Keratinocyte (primary cell): ENCODE data around the gene KIR2DL4. TPM values are rescaled to one million over a fixed set of nuclear protein-coding genes. Genes with fewer than 3 reads are reported as not detected.
"Not testable (repeated sequence)": the region's sequence is repeated elsewhere in the genome, so short reads cannot be mapped to it uniquely, and the experiment has no call there.

Experiments used
- DNase-seq: peaks from one replicate; pipeline ENCODE4 v3.0.0-alpha.2; 2011; ENCODE audit warnings: low read depth, missing footprints, low spot score
- FAIRE-seq: peaks from 2 replicates; lab custom pipeline; 2011; peaks lifted over from hg19 to GRCh38; lab: Jason Lieb, UNC
- H2AFZ ChIP-seq: 2 replicates; pipeline ENCODE4 v1.6.0; 2012; ENCODE audit warnings: low read length, control low read depth, inconsistent platforms; ENCODE audit not compliant: control insufficient read depth
- H3K27ac ChIP-seq: 2 replicates; pipeline ENCODE4 v1.5.1; 2011; ENCODE audit warnings: low read length; ENCODE audit not compliant: control insufficient read depth, insufficient read depth
- H3K27me3 ChIP-seq: 3 replicates; pipeline ENCODE4 v1.6.0; 2011; ENCODE audit warnings: low read length; ENCODE audit not compliant: control insufficient read depth, insufficient read depth; ENCODE audit errors: extremely low read depth
- H3K36me3 ChIP-seq, 2 experiments: 2 replicates in 1 of 2; 3 replicates in 1 of 2; pipeline ENCODE4 v1.5.1; 2011; ENCODE audit warnings: low read length in 2 of 2, mild to moderate bottlenecking in 1 of 2; ENCODE audit not compliant: control insufficient read depth in 2 of 2, insufficient read depth in 2 of 2; ENCODE audit errors: extremely low read depth in 1 of 2
- H3K4me1 ChIP-seq: 3 replicates; pipeline ENCODE4 v1.5.1; 2011; ENCODE audit warnings: low read length; ENCODE audit not compliant: control insufficient read depth, insufficient read depth; ENCODE audit errors: extremely low read depth
- H3K4me2 ChIP-seq: 3 replicates; pipeline ENCODE4 v1.6.0; 2011; ENCODE audit warnings: low read depth, low read length; ENCODE audit not compliant: control insufficient read depth, insufficient read depth; ENCODE audit errors: extremely low read depth
- H3K4me3 ChIP-seq, 3 experiments: fragments of 200-600 bp in 1 of 3; sonication (generic) in 1 of 3; 2 replicates in 2 of 3; 3 replicates in 1 of 3; pipeline ENCODE4 v1.5.1; 2011 to 2016; ENCODE audit warnings: low read length in 3 of 3, mild to moderate bottlenecking in 3 of 3, control low read depth in 2 of 3, inconsistent platforms in 1 of 3, low read depth in 1 of 3, mixed read lengths in 1 of 3, mixed run types in 1 of 3, moderate library complexity in 1 of 3; ENCODE audit not compliant: control insufficient read depth in 2 of 3, insufficient read depth in 2 of 3; ENCODE audit errors: extremely low read depth in 1 of 3
- H3K79me2 ChIP-seq: 2 replicates; pipeline ENCODE4 v1.6.0; 2012; ENCODE audit warnings: low read length; ENCODE audit not compliant: control insufficient read depth, insufficient read depth
- H3K9ac ChIP-seq: 3 replicates; pipeline ENCODE4 v1.6.0; 2011; ENCODE audit warnings: low read length; ENCODE audit not compliant: control insufficient read depth, insufficient read depth; ENCODE audit errors: extremely low read depth
- H3K9me1 ChIP-seq: 3 replicates; pipeline ENCODE4 v1.6.0; 2011; ENCODE audit warnings: low read length; ENCODE audit not compliant: control insufficient read depth, insufficient read depth; ENCODE audit errors: extremely low read depth
- H3K9me3 ChIP-seq: 2 replicates; pipeline ENCODE4 v1.5.1; 2012; ENCODE audit warnings: low read depth, low read length; ENCODE audit not compliant: control insufficient read depth
- H4K20me1 ChIP-seq: 3 replicates; pipeline ENCODE4 v1.6.0; 2011; ENCODE audit warnings: low read length; ENCODE audit not compliant: control insufficient read depth, insufficient read depth; ENCODE audit errors: extremely low read depth
- dilution Hi-C: fragments of 300-500 bp; cut with MboI; formaldehyde crosslinking; loops from one replicate; pipeline ENCODE4 v1.7.0; 2020; ENCODE audit warnings: low sequenced_read_pairs; ENCODE audit not compliant: extremely low pct_ligation_motif_present
- polyA plus RNA-seq, 5 experiments: library from polyadenylated mRNA; depleted of rRNA in 3 of 5; stranded (reverse) in 3 of 5; stranded (forward) in 1 of 5; unstranded in 1 of 5; fragments of >200 nt; gene quantifications; 1 replicate in 1 of 5; 2 replicates in 3 of 5; 3 replicates in 1 of 5; pipeline versions ENCODE4 v1.2.1 to v1.2.3, GENCODE V29; 2011 to 2012; ENCODE audit warnings: missing spikeins in 2 of 5, low read depth in 1 of 5, low replicate concordance in 1 of 5

The KIR2DL4 gene
- polyA plus RNA-seq, 1 donor (not counting 4 experiments of a cell fraction or from before 2014, with no cell fraction given): not detected

GRCh38 chr19:54832496-54832895 is 29.1 kb downstream of the KIR2DL4 start, which contains the start of gene KIR2DS4:
Gene KIR2DS4 (plus strand): TSS chr19:54832676.
- DNase-seq, H3K9me3 ChIP-seq, H3K9ac ChIP-seq, H2AFZ ChIP-seq, H3K36me3 ChIP-seq, H3K4me3 ChIP-seq, dilution Hi-C loops, H3K27me3 ChIP-seq, FAIRE-seq, H4K20me1 ChIP-seq, H3K4me1 ChIP-seq, H3K27ac ChIP-seq, H3K79me2 ChIP-seq, H3K9me1 ChIP-seq, H3K4me2 ChIP-seq: not testable (repeated sequence)

GRCh38 chr19:54835126-54835525 is 31.7 kb downstream of the KIR2DL4 start:
- H3K4me3 ChIP-seq, dilution Hi-C loops, H3K9me1 ChIP-seq, FAIRE-seq, H3K9ac ChIP-seq, H4K20me1 ChIP-seq, H3K4me2 ChIP-seq, H3K4me1 ChIP-seq, H3K79me2 ChIP-seq, H3K36me3 ChIP-seq, H3K27me3 ChIP-seq, H2AFZ ChIP-seq, H3K27ac ChIP-seq, H3K9me3 ChIP-seq, DNase-seq: not testable (repeated sequence)

- H3K79me2 ChIP-seq, H3K4me3 ChIP-seq, H3K9me1 ChIP-seq, H3K27me3 ChIP-seq, DNase-seq, H3K4me1 ChIP-seq, H4K20me1 ChIP-seq, H2AFZ ChIP-seq, H3K27ac ChIP-seq, H3K9ac ChIP-seq, H3K4me2 ChIP-seq, H3K9me3 ChIP-seq, dilution Hi-C loops, FAIRE-seq, H3K36me3 ChIP-seq: not testable (repeated sequence)
Measured at GRCh38 chr19:54837522-54837921, 34.1 kb downstream of the KIR2DL4 start.

- H3K4me3 ChIP-seq, H3K9ac ChIP-seq, H2AFZ ChIP-seq, H4K20me1 ChIP-seq, H3K27me3 ChIP-seq, H3K4me2 ChIP-seq, H3K79me2 ChIP-seq, dilution Hi-C loops, DNase-seq, H3K36me3 ChIP-seq, H3K4me1 ChIP-seq, H3K9me3 ChIP-seq, FAIRE-seq, H3K27ac ChIP-seq, H3K9me1 ChIP-seq: not testable (repeated sequence)
Measured at GRCh38 chr19:54843171-54843570, 39.8 kb downstream of the KIR2DL4 start.

- H3K4me3 ChIP-seq, H3K4me2 ChIP-seq, H2AFZ ChIP-seq, H3K36me3 ChIP-seq, DNase-seq, H4K20me1 ChIP-seq, H3K79me2 ChIP-seq, H3K4me1 ChIP-seq, H3K27ac ChIP-seq, H3K27me3 ChIP-seq, H3K9me3 ChIP-seq, H3K9me1 ChIP-seq, H3K9ac ChIP-seq, FAIRE-seq, dilution Hi-C loops: not testable (repeated sequence)
Measured at GRCh38 chr19:54850061-54850640, 46.7 kb downstream of the KIR2DL4 start, which contains the start of gene KIR3DL2. Gene KIR3DL2 (plus strand): TSS chr19:54850443. CDS start chr19:54850476, 33 bp downstream.
